GM23248 (cell line): ENCODE data around the gene LIPT2. TPM values are rescaled to one million over a fixed set of nuclear protein-coding genes. Genes with fewer than 3 reads are reported as not detected.

Experiments used
- DNase-seq: peaks from one replicate; pipeline ENCODE4 v3.0.0-alpha.2; 2015
- H2AFZ ChIP-seq: fragments of 200-600 bp; sonication (generic); 2 replicates; pipeline ENCODE4 v1.6.1; 2016; ENCODE audit warnings: antibody characterized with exemption
- H3F3A ChIP-seq: fragments of 200-600 bp; sonication (generic); 2 replicates; pipeline ENCODE4 v1.6.1; 2016; ENCODE audit warnings: mild to moderate bottlenecking, antibody characterized with exemption, mixed run types; ENCODE audit not compliant: insufficient read depth
- H3K27ac ChIP-seq: fragments of 200-600 bp; sonication (generic); 2 replicates; pipeline ENCODE4 v1.5.1; 2016; ENCODE audit warnings: mild to moderate bottlenecking
- H3K27me3 ChIP-seq: fragments of 200-600 bp; sonication (generic); replicated peaks from 2 replicates; pipeline ENCODE4 v1.6.1; 2016; ENCODE audit warnings: mild to moderate bottlenecking; ENCODE audit not compliant: insufficient read depth
- H3K36me3 ChIP-seq: fragments of 200-600 bp; sonication (generic); 2 replicates; pipeline ENCODE4 v1.6.1; 2016; ENCODE audit warnings: low read depth, mild to moderate bottlenecking
- H3K4me1 ChIP-seq: fragments of 200-600 bp; sonication (generic); 2 replicates; pipeline ENCODE4 v1.6.1; 2016; ENCODE audit warnings: mild to moderate bottlenecking; ENCODE audit not compliant: insufficient read depth
- H3K4me2 ChIP-seq: fragments of 200-600 bp; sonication (generic); one replicate; pipeline ENCODE4 v1.6.1; 2016; ENCODE audit warnings: mild to moderate bottlenecking; ENCODE audit not compliant: unreplicated experiment
- H3K4me3 ChIP-seq: fragments of 200-600 bp; sonication (generic); 2 replicates; pipeline ENCODE4 v1.5.1; 2016; ENCODE audit warnings: mild to moderate bottlenecking
- H3K79me2 ChIP-seq: fragments of 200-600 bp; sonication (generic); 2 replicates; pipeline ENCODE4 v1.6.1; 2016; ENCODE audit warnings: mild to moderate bottlenecking; ENCODE audit not compliant: insufficient read depth
- H3K9ac ChIP-seq: fragments of 200-600 bp; sonication (generic); 2 replicates; pipeline ENCODE4 v1.6.1; 2016; ENCODE audit warnings: mild to moderate bottlenecking
- H3K9me2 ChIP-seq: fragments of 200-600 bp; sonication (generic); 2 replicates; pipeline ENCODE4 v1.6.1; 2016; ENCODE audit warnings: mixed run types, mild to moderate bottlenecking, moderate library complexity; ENCODE audit not compliant: insufficient read depth
- H3K9me3 ChIP-seq: fragments of 200-600 bp; sonication (generic); one replicate; pipeline ENCODE4 v1.6.1; 2017; ENCODE audit warnings: low read depth
- H4K20me1 ChIP-seq: fragments of 200-600 bp; sonication (generic); 2 replicates; pipeline ENCODE4 v1.6.0; 2016; ENCODE audit not compliant: insufficient read depth
- EZH2 ChIP-seq: fragments of 200-600 bp; sonication (generic); IDR thresholded peaks from 2 replicates; pipeline ENCODE4 v1.6.1; 2018; ENCODE audit warnings: antibody characterized with exemption, mild to moderate bottlenecking; ENCODE audit not compliant: insufficient read depth, poor library complexity, severe bottlenecking
- EZH2phosphoT487 ChIP-seq: fragments of 200-600 bp; sonication (generic); IDR thresholded peaks from 2 replicates; pipeline ENCODE4 v1.6.1; 2018; ENCODE audit warnings: antibody characterized with exemption, moderate library complexity, mild to moderate bottlenecking, low read depth; ENCODE audit not compliant: insufficient read depth
- WGBS, 2 experiments: methylation state at CpG; one replicate each; pipeline ENCODE4 v1.1.6; 2015 to 2017; ENCODE audit warnings: low lambda C conversion rate in 2 of 2, low coverage in 1 of 2; ENCODE audit errors: missing lambda C conversion rate in 2 of 2; 5-methylcytosine and 5-hydroxymethylcytosine counted together
- in situ Hi-C: fragments of 300-500 bp; cut with MboI; formaldehyde crosslinking; loops from 2 replicates; pipeline ENCODE4 v1.15.0; 2020
- polyA plus RNA-seq: library from polyadenylated mRNA; unstranded; fragments of >200 nt; fragmentation: Nextera tagmentation; extraction: Ambion mirVana; gene quantifications from 2 replicates; pipeline ENCODE4 v1.2.1, GENCODE V29; 2016
- total RNA-seq: library from RNA; depleted of rRNA; stranded (reverse); fragments of >200 nt; shearing (Covaris generic); gene quantifications from 2 replicates; pipeline ENCODE4 v1.2.3, GENCODE V29; 2014

The LIPT2 gene
- total and polyA plus RNA-seq, 2 experiments from 2014 or later: 1.5 to 2.1 TPM

DNA sequence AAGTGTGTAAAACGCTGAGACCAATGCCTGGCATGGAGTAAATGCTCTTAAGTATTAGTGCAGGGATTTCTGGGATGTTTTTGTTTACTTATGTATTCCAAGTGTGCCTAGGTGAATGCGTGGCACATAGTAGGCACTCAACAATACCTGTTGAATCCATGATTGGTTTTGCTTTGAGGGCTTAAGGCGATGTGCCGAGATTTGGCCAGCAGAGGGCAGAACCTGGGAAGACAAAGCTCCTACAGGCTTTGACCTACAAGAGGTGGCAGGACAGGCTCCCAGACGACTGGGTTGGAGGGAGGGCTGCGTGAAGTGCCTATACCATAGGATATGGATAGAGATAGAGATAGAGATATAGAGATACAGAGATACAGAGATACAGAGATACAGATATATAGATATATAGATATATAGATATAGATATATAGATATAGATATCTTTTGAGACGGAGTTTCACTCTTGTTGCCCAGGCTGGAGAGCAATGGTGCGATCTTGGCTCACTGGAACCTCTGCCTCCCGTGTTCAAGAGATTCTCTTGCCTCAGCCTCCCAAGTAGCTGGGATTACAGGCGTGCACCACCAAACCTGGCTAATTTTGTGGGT is 40.0 kb downstream of the LIPT2 start:
- no peaks in the 10 kb centered on the region for H3K36me3 ChIP-seq

DNA sequence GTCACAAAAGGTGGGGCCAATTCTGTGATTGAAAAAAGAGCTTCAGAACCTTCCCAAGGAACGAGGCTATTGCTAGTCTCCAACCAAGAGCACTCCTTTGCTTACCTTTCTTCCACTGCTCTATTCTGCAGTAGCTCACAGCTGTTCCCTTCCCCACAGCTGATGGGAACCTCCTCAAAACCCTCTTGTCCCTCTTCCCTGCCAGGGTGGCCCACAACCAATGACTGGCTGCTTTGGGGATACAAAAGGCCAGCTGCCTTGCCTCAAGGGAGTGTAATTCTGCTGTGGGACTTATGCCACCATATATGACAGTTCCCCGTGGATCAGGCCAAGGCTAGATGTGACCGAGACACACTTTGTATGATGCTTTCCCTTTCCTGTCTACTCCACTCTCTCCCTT is 41.2 kb downstream of the LIPT2 start:
- WGBS, 2 experiments: 37 to 41% methylated on average over 3 of the region's 3 CpGs
- H3K9ac ChIP-seq: no peak overlapping the region
- H3K4me3 ChIP-seq: no peak overlapping the region
- no peak for DNase-seq
- H4K20me1 ChIP-seq: no peaks in the 10 kb centered on the region
- no peak overlapping the region for H3K4me2 ChIP-seq
- TF ChIP-seq EZH2phosphoT487: no peak
- TF ChIP-seq EZH2: no peak
- no peak overlapping the region for H2AFZ ChIP-seq
- H3K9me2 ChIP-seq: no peaks in the 10 kb centered on the region
- H3K36me3 ChIP-seq: no peaks in the 10 kb centered on the region
- 0 out of 2 replicates have a peak, but pooled peaks cover 5% of the 10 kb centered on the region for H3K4me1 ChIP-seq
- no peaks in the 10 kb centered on the region for H3K9me3 ChIP-seq
- in situ Hi-C loops: loop anchor here (5.0 to 10.0 kb wide), 2 partner anchors 120 to 262 kb away; no protein-coding TSS in a partner anchor
- H3K27ac ChIP-seq: no peak overlapping the region
- H3K79me2 ChIP-seq: no peaks in the 10 kb centered on the region
- no peaks in the 10 kb centered on the region for H3K27me3 ChIP-seq
- no peaks in the 10 kb centered on the region for H3F3A ChIP-seq

More for the DNA sequence above, 40.0 kb downstream of the LIPT2 start:
- no peak overlapping the region for H3K9ac ChIP-seq
- DNase-seq: peak; percentile 74
- H3K4me2 ChIP-seq: no peak overlapping the region
- 0 out of 2 replicates have a peak, but pooled peaks cover 5% of the 10 kb centered on the region for H3K4me1 ChIP-seq
- no peaks in the 10 kb centered on the region for H4K20me1 ChIP-seq
- H3K27ac ChIP-seq: no peak overlapping the region
- H3K9me2 ChIP-seq: no peaks in the 10 kb centered on the region
- in situ Hi-C loops: loop anchor here (5.0 to 10.0 kb wide), 2 partner anchors 119 to 261 kb away; no protein-coding TSS in a partner anchor
- WGBS, 2 experiments: 30 to 34% methylated on average over 10 of the region's 10 CpGs
- H3K79me2 ChIP-seq: no peaks in the 10 kb centered on the region
- no peak overlapping the region for H3K4me3 ChIP-seq
- no peak overlapping the region for H2AFZ ChIP-seq
- H3K27me3 ChIP-seq: no peaks in the 10 kb centered on the region
- no peaks in the 10 kb centered on the region for H3K9me3 ChIP-seq
- no peaks in the 10 kb centered on the region for H3F3A ChIP-seq
- TF ChIP-seq EZH2phosphoT487 (no peak), EZH2 (no peak)

DNA sequence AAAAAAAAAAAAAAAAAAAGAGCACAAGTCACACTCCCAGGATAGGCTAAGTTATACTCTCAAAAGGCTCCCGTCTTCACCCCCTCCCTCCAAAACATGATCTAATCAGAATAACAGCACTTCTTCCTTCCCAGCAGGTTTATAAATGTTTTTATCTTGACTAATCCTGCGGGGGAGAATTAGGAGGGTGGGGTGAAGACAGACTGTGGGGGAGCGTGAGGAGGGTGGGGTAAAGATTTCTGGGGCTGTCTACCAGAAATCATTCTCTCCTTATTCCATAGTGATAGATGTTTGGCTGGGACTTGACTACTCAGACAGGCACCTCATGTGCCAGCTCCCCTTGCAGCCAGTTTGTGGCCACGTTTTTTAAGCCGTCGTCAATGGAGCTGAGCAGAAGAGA is 43.2 kb downstream of the LIPT2 start:
- Histone ChIP-seq H3K9me3 (no peaks in the 10 kb centered on the region), H3K36me3 (no peaks in the 10 kb centered on the region), H3K4me3 (no peak overlapping the region), H2AFZ (peak overlapping the region; percentile 88; the same call in 1 of the 2 replicates), H4K20me1 (no peaks in the 10 kb centered on the region), H3K9me2 (no peaks in the 10 kb centered on the region), H3K27me3 (no peaks in the 10 kb centered on the region), H3F3A (no peaks in the 10 kb centered on the region), H3K9ac (no peak overlapping the region), H3K79me2 (no peaks in the 10 kb centered on the region), H3K4me1 (0 out of 2 replicates have a peak, but pooled peaks cover 5% of the 10 kb centered on the region), H3K27ac (no peak overlapping the region), H3K4me2 (no peak overlapping the region)
- DNase-seq: no peak
- 89 to 100% methylated on average over 6 of the region's 6 CpGs for WGBS, 2 experiments
- in situ Hi-C loops: loop anchor here (5.0 to 10.0 kb wide), 2 partner anchors 122 to 264 kb away; no protein-coding TSS in a partner anchor
- TF ChIP-seq EZH2 (no peak), EZH2phosphoT487 (no peak)

DNA sequence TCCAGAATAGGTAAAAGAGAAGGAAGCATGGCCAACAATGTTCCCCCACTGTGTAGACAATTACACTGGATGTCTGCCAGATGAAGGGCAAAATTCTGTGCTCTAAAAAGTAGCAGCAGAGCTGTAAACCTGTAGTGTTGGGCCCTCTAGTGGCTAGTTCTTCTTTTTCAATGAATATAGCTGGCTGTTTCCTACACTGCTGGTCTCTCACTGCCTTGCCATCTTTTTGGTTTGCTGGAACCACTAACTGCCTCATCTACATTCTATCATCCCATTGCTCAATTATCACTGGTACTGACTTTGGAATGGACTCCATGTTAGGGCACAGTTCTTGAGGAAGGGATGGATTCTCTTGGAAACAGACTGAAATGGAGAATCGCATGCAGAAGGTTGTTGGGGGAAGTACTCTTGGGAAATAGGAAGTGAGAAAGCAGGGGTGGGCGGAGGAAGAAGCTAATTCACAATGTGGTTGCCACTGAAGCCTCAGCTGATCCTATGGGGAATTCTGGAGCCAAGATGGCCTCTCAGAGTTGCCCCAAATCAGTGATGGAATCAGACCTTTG is 44.1 kb downstream of the LIPT2 start:
- Histone ChIP-seq H3K9me3 (no peaks in the 10 kb centered on the region), H3K27ac (no peak overlapping the region; the same call in 1 of the 2 replicates), H3K4me3 (no peak overlapping the region), H3K79me2 (no peaks in the 10 kb centered on the region), H2AFZ (peak overlapping the region; percentile 88), H3K9ac (no peak overlapping the region), H4K20me1 (no peaks in the 10 kb centered on the region), H3K36me3 (no peaks in the 10 kb centered on the region), H3K9me2 (no peaks in the 10 kb centered on the region), H3K4me1 (0 out of 2 replicates have a peak, but pooled peaks cover 5% of the 10 kb centered on the region), H3F3A (no peaks in the 10 kb centered on the region), H3K4me2 (peak overlapping the region; percentile 33), H3K27me3 (no peaks in the 10 kb centered on the region)
- WGBS, 2 experiments: 43% methylated on average over 2 of the region's 2 CpGs
- in situ Hi-C loops: loop anchor here (5.0 kb wide), 1 partner anchor 197 kb away; no protein-coding TSS in a partner anchor
- DNase-seq: peak; percentile 92
- no peak for TF ChIP-seq EZH2
- no peak for TF ChIP-seq EZH2phosphoT487
